Hematopoietic multipotent progenitor cell (in vitro differentiated cells): Measurements from ENCODE around the gene C1QC. TPM values are rescaled to one million over a fixed set of nuclear protein-coding genes. Genes with fewer than 3 reads are reported as not detected.

ENCODE experiments used
- DNase-seq, 3 donors: peaks; one replicate each; pipeline ENCODE4 v3.0.0-alpha.2; 2011 to 2015; ENCODE audit warnings: low read depth in 2 of 3, low spot score in 2 of 3
- small RNA-seq: library from RNA; depleted of rRNA; stranded (forward); fragments of <200 nt; gene quantifications from one replicate; pipeline ENCODE3, GENCODE V24; 2012
- total RNA-seq: library from RNA; depleted of rRNA; stranded (reverse); fragments of >200 nt; gene quantifications from one replicate; pipeline ENCODE4 v1.2.3, GENCODE V29; 2012

Gene C1QC
- total RNA-seq, 1 donor: under 0.01 TPM

- DNase-seq: no peak
Measured at GRCh38 chr1:22676916-22677583, 33.6 kb downstream of the C1QC start.

- DNase-seq: no peak
Measured at GRCh38 chr1:22677931-22678896, 34.8 kb downstream of the C1QC start.

GRCh38 chr1:22680726-22681125 is 37.3 kb downstream of the C1QC start:
- DNase-seq: no peak

- DNase-seq: no peak
Measured at GRCh38 chr1:22681556-22682276, 38.3 kb downstream of the C1QC start.

GRCh38 chr1:22683547-22683946 is 40.1 kb downstream of the C1QC start:
- no peak for DNase-seq

GRCh38 chr1:22685591-22686059 is 42.2 kb downstream of the C1QC start:
- no peak for DNase-seq

GRCh38 chr1:22687191-22687590 is 43.8 kb downstream of the C1QC start:
- no peak for DNase-seq

GRCh38 chr1:22688466-22688865 is 45.0 kb downstream of the C1QC start:
- no peak for DNase-seq

- DNase-seq: no peak
Measured at GRCh38 chr1:22689505-22689904, 46.1 kb downstream of the C1QC start.

GRCh38 chr1:22691031-22691753 is 47.8 kb downstream of the C1QC start:
- no peak for DNase-seq

GRCh38 chr1:22694172-22694571 is 50.7 kb downstream of the C1QC start:
- no peak for DNase-seq

- DNase-seq: no peak
Measured at GRCh38 chr1:22696610-22697009, 53.2 kb downstream of the C1QC start.

Small RNA genes within 50 kb of the gene (small RNA-seq; reads per million reads assigned to genes)
- gene MIR6127: not detected

Other genes starting within 250 kb of the C1QC start
- 18.3 TPM for gene ZBTB40, start 191.8 kb upstream of the C1QC start, total RNA-seq
- not detected for gene EPHA8, start 80.1 kb upstream of the C1QC start, total RNA-seq
- 0.27 TPM for gene C1QA, start 7.0 kb upstream of the C1QC start, total RNA-seq
- gene C1QB, start 9.6 kb downstream of the C1QC start, total RNA-seq: 0.27 TPM
- gene EPHB2, start 67.2 kb downstream of the C1QC start, total RNA-seq: under 0.01 TPM